Tibial nerve (tissue), 3 donors: ENCODE measurements around the gene NLRP10.

Experiments used
- CTCF ChIP-seq, 5 experiments: fragments of 200-600 bp in 3 of 5; fragments of 450-650 bp in 2 of 5; sonication (generic) in 3 of 5; IDR thresholded peaks; one replicate each; pipeline ENCODE4 v1.5.1; 2016 to 2019; ENCODE audit warnings: antibody characterized with exemption in 5 of 5, mild to moderate bottlenecking in 3 of 5, moderate library complexity in 2 of 5
- POLR2A ChIP-seq, 2 donors: fragments of 450-650 bp; IDR thresholded peaks; one replicate each; pipeline ENCODE4 v1.6.1; 2017; ENCODE audit warnings: antibody characterized with exemption in 2 of 2, mild to moderate bottlenecking in 2 of 2, moderate library complexity in 2 of 2

GRCh38 chr11:7965386-7965785 lies at the start of gene NLRP10:
- TF ChIP-seq CTCF (IDR thresholded peaks at IDR 0.05) (no peak), POLR2A (IDR thresholded peaks at IDR 0.05) (no peak)
